GM23248 (cell line): ENCODE data around the gene GABBR2.

Experiments
- EZH2 ChIP-seq: fragments of 200-600 bp; sonication (generic); IDR thresholded peaks from 2 replicates; pipeline ENCODE4 v1.6.1; 2018; ENCODE audit warnings: antibody characterized with exemption, mild to moderate bottlenecking; ENCODE audit not compliant: insufficient read depth, poor library complexity, severe bottlenecking
- EZH2phosphoT487 ChIP-seq: fragments of 200-600 bp; sonication (generic); IDR thresholded peaks from 2 replicates; pipeline ENCODE4 v1.6.1; 2018; ENCODE audit warnings: antibody characterized with exemption, moderate library complexity, mild to moderate bottlenecking, low read depth; ENCODE audit not compliant: insufficient read depth

GRCh38 chr9:98339987-98340800 is 368.5 kb downstream of the GABBR2 start:
- TF ChIP-seq EZH2 = no peak
- no peak for TF ChIP-seq EZH2phosphoT487
